Mammary microvascular endothelial cell (primary cell): Measurements from ENCODE around the gene ZFTA. TPM values are rescaled to one million over a fixed set of nuclear protein-coding genes. Genes with fewer than 3 reads are reported as not detected.

Experiments
- total RNA-seq: library from RNA; depleted of rRNA; stranded (reverse); fragments of >200 nt; gene quantifications from 2 replicates; pipeline ENCODE4 v1.2.3, GENCODE V29; 2015

Gene ZFTA
- 10.9 and 22.9 TPM in 2 replicates for total RNA-seq

GRCh38 chr11:63768237-63769041 is at the start of gene ZFTA:
Gene ZFTA (minus strand): TSS chr11:63768775. CDS start chr11:63768622, 153 bp downstream.

GRCh38 chr11:63813035-63813562 is 44.5 kb upstream of the ZFTA start, which contains the start of gene SPINDOC:
Gene SPINDOC (plus strand): TSS chr11:63813456. CDS start chr11:63813687, 231 bp downstream.

Other genes with a start within 250 kb of the ZFTA start
- gene PLAAT4, start 232.0 kb downstream of the ZFTA start, total RNA-seq, result 12.7 and 14.7 TPM in 2 replicates
- not detected in 2 replicates for gene PLAAT2, start 205.4 kb downstream of the ZFTA start, total RNA-seq
- 67.5 and 68.5 TPM in 2 replicates for gene PLAAT3, start 154.3 kb downstream of the ZFTA start, total RNA-seq
- gene ATL3, start 97.4 kb downstream of the ZFTA start, total RNA-seq, result 72.2 and 76.1 TPM in 2 replicates
- gene RTN3, start 87.3 kb downstream of the ZFTA start, total RNA-seq, result 86.8 and 96.6 TPM in 2 replicates
- gene SPINDOC, start 44.7 kb upstream of the ZFTA start, total RNA-seq, result 26.6 and 30.0 TPM in 2 replicates
- gene MARK2, start 70.3 kb upstream of the ZFTA start, total RNA-seq, result 18.9 and 21.5 TPM in 2 replicates
- gene RCOR2, start 148.4 kb upstream of the ZFTA start, total RNA-seq, result 0.07 TPM in 1 of 2 replicates, not detected in the other
- gene NAA40, start 170.2 kb upstream of the ZFTA start, total RNA-seq, result 11.7 and 14.8 TPM in 2 replicates
- 479 and 599 TPM in 2 replicates for gene COX8A, start 205.8 kb upstream of the ZFTA start, total RNA-seq
- gene OTUB1, start 217.7 kb upstream of the ZFTA start, total RNA-seq, result 103 and 106 TPM in 2 replicates